ENCODE results near the gene MOB3A.

GRCh38 chr19:2122251-2122650, 26.1 kb upstream of the MOB3A start:
- TF ChIP-seq CTCF (IDR thresholded peaks at IDR 0.05) (no peak), ZFX (IDR thresholded peaks at IDR 0.05; ENCODE audit: borderline replicate concordance) (no peak)

All from 22Rv1 (cell line).